ENCODE results near the gene FANK1.

Gene FANK1

DNA sequence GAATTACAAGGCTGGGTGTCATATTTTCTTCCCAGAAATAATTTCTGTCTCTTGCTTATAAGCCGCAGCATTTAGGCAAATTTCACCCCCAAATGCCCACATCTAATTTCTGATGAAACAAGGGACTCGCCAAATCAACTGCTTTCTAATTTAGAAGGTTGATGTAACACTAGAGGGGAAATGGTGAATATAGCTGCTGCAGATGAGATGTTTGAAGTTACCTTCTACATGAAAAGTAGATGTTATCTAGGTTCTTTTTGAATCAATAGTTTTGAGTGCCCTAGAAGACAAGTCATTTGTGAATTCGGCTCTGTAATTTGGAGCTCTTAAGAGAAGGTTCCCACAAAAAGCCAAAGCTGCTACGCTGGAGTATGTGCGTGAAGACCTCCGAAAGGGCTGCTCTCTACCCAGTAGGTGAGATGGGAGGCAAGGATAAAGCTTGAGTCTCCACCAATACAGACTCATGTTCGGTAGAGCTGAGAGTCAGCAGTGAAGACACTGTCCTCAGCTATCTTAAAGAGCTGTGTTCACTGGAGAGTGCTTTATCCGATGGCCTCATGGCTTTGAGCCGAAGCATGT is 99.5 kb downstream of the FANK1 start:
- TF ChIP-seq, protein P1, sequence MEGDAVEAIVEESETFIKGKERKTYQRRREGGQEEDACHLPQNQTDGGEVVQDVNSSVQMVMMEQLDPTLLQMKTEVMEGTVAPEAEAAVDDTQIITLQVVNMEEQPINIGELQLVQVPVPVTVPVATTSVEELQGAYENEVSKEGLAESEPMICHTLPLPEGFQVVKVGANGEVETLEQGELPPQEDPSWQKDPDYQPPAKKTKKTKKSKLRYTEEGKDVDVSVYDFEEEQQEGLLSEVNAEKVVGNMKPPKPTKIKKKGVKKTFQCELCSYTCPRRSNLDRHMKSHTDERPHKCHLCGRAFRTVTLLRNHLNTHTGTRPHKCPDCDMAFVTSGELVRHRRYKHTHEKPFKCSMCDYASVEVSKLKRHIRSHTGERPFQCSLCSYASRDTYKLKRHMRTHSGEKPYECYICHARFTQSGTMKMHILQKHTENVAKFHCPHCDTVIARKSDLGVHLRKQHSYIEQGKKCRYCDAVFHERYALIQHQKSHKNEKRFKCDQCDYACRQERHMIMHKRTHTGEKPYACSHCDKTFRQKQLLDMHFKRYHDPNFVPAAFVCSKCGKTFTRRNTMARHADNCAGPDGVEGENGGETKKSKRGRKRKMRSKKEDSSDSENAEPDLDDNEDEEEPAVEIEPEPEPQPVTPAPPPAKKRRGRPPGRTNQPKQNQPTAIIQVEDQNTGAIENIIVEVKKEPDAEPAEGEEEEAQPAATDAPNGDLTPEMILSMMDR (IDR thresholded peaks at IDR 0.05; ENCODE audit: low read depth, low read length) = no peak
- H3K4me3 ChIP-seq (ENCODE audit: low read depth, low read length) = no peak overlapping the region

DNA sequence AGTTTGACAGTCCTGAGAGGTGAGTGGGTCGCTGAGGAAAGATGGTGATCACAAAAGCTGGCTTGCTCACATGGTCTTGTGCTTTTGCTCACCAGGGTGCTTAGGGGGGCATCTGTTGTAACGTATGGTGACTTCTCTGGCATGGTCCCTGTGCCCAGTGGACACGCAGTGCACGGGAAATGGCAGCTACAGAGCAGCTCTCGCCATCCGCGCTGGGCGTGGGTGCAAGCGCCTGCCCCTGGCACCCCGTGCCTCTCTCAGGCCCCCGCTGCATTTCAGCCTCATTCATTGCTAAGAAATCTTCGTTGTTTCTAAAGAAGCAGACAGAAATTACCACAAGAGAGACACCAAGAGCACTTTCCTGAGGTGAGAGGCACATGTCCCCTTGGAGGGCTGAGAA is 101.2 kb downstream of the FANK1 start:
- TF ChIP-seq, protein P1 (IDR thresholded peaks at IDR 0.05; ENCODE audit: low read depth, low read length) = no peak
- no peak overlapping the region for H3K4me3 ChIP-seq (ENCODE audit: low read depth, low read length)

DNA sequence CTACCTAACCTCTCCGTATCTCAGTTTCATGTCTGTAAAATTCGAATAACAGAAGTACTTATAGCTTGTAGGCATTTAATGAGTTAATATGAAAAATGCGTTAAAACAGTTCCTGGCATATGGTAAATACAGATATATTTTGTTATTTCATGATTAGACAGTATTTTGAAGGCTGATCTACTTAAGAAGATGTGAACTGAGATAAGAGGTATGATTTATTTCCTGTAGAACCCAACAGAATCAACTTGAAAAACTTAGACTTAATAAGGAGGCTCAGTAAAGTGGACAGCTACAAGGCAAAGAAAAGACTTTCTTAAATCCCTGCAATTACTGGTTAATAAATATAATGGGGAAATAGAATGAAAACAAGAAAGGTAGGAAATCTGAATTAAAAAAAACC is 103.3 kb downstream of the FANK1 start:
- TF ChIP-seq, protein P1 (IDR thresholded peaks at IDR 0.05; ENCODE audit: low read depth, low read length) = no peak
- H3K4me3 ChIP-seq (ENCODE audit: low read depth, low read length) = no peak overlapping the region

DNA sequence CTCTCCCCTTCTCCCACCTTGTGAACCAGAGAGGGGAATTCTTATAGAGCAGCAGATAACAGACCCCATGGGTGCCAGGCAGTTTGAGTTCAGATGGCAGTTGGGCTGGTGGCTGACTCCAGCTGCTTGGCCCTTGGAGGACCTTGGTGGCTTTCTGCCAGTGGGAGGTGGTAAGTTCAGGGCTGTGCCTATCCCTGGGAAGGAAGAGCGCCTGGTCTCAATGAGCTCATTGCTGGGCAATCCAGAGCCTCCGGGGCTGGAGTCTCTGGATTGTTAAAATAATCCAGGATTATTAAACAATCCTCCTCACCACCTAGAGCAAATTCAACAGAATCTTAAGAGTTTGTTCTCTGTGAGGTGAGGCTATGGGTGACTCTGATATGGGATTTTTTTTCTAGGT is 105.2 kb downstream of the FANK1 start:
- no peak overlapping the region for H3K4me3 ChIP-seq (ENCODE audit: low read depth, low read length)
- TF ChIP-seq, protein P1 (IDR thresholded peaks at IDR 0.05; ENCODE audit: low read depth, low read length) = no peak

DNA sequence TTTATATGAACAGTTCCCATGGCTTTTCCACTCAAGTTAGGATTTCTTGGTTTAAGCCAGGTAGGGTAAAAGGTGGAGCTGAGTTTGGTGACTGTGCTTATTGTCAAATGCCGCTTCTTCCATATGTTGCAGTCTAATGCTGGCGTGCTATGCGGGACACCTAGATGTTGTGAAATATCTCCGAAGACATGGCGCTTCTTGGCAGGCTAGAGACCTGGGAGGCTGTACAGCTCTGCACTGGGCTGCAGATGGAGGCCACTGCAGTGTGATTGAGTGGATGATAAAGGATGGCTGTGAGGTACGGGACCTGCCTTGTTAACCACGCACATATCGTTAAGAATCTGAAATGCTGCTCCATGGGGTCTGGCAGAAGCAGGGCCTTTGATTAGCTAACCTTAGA is 108.4 kb downstream of the FANK1 start:
- no peak overlapping the region for H3K4me3 ChIP-seq (ENCODE audit: low read depth, low read length)
- TF ChIP-seq, protein P1 (IDR thresholded peaks at IDR 0.05; ENCODE audit: low read depth, low read length) = no peak

DNA sequence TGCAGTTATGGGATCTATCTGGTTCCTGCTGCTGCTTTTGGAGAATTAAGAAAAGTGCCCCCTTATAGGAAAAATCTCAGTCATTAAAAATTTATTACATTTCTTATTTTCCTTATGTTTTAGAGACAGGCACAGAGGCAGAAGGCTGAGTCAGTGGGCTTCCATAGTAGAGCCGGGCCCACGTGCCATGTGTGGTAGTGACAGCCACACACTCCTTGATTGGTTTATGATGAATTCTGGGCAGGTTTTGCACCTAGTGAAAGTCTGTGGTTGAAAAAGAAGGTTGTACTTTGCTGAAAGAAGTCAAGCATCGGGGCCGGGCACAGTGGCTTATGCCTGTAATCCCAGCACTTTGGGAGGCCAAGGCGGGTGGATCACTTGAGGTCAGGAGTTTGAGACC is 109.9 kb downstream of the FANK1 start:
- H3K4me3 ChIP-seq (ENCODE audit: low read depth, low read length) = no peak overlapping the region
- TF ChIP-seq, protein P1 (IDR thresholded peaks at IDR 0.05; ENCODE audit: low read depth, low read length) = no peak

DNA sequence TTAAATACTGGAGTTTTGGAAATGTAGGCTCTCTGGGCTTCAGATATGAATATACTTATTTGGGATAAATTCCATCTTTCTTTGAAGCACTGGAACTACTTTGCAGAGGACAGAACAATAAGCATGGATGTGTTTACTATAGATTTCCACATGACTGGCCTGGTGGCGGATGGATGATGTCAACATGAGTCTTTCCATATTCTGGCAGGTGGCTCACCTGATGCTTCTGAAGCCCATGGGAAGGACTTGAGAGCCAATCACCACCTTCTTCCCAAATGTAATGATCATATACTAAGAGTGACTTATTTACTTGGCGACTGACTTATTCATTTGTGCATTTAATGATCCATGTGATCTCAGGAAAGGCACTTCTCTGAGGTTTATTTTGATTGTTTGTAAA is 110.5 kb downstream of the FANK1 start:
- TF ChIP-seq, protein P1 (IDR thresholded peaks at IDR 0.05; ENCODE audit: low read depth, low read length) = no peak
- no peak overlapping the region for H3K4me3 ChIP-seq (ENCODE audit: low read depth, low read length)
